NB4 (cell line): ENCODE measurements around the gene ST6GALNAC3.

ENCODE experiments used
- DNase-seq: peaks from one replicate; pipeline ENCODE4 v3.0.0; 2010; ENCODE audit warnings: low read depth
- H3K4me3 ChIP-seq: one replicate; pipeline ENCODE4 v1.5.1; 2011; ENCODE audit warnings: mild to moderate bottlenecking, low read depth, low read length, moderate library complexity
- MAX ChIP-seq: IDR thresholded peaks from 2 replicates; pipeline ENCODE4 v1.6.1; 2011; ENCODE audit warnings: low read depth, low read length
- MYC ChIP-seq: IDR thresholded peaks from 2 replicates; pipeline ENCODE4 v1.6.1; 2011; ENCODE audit warnings: low read depth, low read length
- POLR2A ChIP-seq: IDR thresholded peaks from 2 replicates; pipeline ENCODE4 v1.6.1; 2011; ENCODE audit warnings: mild to moderate bottlenecking; ENCODE audit not compliant: insufficient read length; ENCODE audit errors: extremely low read depth
- TF ChIP-seq, protein P1 (sequence below): IDR thresholded peaks from one replicate; pipeline ENCODE4 v1.5.1; 2012; ENCODE audit warnings: low read depth, low read length

ST6GALNAC3 gene

GRCh38 chr1:76257823-76258222 is 183.3 kb downstream of the ST6GALNAC3 start:
- no peak for DNase-seq
- TF ChIP-seq MYC, result no peak
- TF ChIP-seq POLR2A, result no peak
- TF ChIP-seq, protein P1, sequence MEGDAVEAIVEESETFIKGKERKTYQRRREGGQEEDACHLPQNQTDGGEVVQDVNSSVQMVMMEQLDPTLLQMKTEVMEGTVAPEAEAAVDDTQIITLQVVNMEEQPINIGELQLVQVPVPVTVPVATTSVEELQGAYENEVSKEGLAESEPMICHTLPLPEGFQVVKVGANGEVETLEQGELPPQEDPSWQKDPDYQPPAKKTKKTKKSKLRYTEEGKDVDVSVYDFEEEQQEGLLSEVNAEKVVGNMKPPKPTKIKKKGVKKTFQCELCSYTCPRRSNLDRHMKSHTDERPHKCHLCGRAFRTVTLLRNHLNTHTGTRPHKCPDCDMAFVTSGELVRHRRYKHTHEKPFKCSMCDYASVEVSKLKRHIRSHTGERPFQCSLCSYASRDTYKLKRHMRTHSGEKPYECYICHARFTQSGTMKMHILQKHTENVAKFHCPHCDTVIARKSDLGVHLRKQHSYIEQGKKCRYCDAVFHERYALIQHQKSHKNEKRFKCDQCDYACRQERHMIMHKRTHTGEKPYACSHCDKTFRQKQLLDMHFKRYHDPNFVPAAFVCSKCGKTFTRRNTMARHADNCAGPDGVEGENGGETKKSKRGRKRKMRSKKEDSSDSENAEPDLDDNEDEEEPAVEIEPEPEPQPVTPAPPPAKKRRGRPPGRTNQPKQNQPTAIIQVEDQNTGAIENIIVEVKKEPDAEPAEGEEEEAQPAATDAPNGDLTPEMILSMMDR, result no peak
- TF ChIP-seq MAX, result no peak
- no peak overlapping the region for H3K4me3 ChIP-seq

DNA sequence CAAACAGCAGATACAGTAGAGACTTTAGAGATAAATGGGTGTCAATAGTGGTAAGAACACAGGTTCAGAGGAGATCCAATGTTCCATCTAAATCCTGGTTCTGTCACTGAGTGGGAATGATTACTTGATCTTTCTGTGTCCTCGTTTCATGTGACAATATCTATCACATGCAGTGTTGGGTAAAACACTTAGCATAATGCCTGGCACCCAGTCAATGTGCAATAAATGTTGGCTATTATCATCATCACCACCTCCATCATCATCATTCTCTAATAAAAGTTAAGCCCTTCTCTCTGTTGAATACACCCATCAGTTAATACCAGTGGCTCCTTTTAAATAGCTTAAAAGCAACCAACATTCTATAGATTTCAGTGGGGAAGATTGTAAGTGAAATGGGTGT is 184.7 kb downstream of the ST6GALNAC3 start:
- H3K4me3 ChIP-seq, result no peak overlapping the region
- TF ChIP-seq POLR2A (no peak), MAX (no peak), MYC (no peak)
- TF ChIP-seq, protein P1, result no peak
- DNase-seq, result no peak

- H3K4me3 ChIP-seq, result no peak overlapping the region
- DNase-seq, result no peak
- no peak for TF ChIP-seq MAX
- no peak for TF ChIP-seq MYC
Observed at GRCh38 chr1:76260279-76260678, 185.7 kb downstream of the ST6GALNAC3 start.

DNA sequence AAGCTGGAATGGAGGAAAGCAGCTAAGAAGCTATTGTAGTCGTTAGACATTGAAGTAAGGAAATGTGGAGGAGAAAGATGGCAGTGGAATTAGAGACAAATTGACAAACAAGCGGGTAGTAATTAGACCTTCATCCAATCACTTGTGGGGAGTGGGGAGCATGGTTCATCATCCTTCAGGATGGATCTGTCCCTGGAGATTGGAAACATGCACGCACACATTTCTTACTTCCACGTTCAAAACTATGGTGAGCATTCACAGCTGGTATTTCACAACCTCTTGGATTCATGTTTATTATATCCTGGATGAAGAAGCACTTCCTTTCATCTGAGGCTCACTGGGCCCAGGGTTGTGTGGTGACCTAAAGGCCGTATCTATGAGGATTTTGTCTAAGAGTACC is 188.1 kb downstream of the ST6GALNAC3 start:
- no peak overlapping the region for H3K4me3 ChIP-seq
- no peak for TF ChIP-seq MAX
- DNase-seq, result no peak

DNA sequence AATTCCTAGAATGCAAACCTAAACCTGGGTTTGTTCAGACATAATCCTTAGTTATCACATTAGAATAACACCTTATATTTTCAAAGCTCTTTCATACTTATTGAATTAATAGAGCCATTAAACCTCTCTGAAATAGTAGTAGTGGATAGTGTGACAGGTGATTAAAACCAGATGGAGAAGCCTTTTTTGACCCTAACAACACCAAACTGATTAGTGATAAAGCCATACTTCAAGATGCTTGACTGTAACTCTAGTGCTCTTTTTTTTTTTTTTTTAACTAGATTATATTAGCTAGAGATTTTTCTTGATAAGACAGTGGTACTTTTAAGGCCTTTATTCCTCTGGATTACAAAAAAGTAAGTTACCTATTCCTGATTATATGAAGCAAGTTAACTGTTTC is 190.1 kb downstream of the ST6GALNAC3 start:
- H3K4me3 ChIP-seq, result no peak overlapping the region
- no peak for DNase-seq
- TF ChIP-seq MYC (no peak), POLR2A (no peak), MAX (no peak)
- TF ChIP-seq, protein P1, result no peak

GRCh38 chr1:76266762-76267161 is 192.2 kb downstream of the ST6GALNAC3 start:
- no peak overlapping the region for H3K4me3 ChIP-seq
- DNase-seq, result no peak
- no peak for TF ChIP-seq MYC
- TF ChIP-seq MAX, result no peak
- TF ChIP-seq POLR2A, result no peak
- TF ChIP-seq, protein P1, result no peak

DNA sequence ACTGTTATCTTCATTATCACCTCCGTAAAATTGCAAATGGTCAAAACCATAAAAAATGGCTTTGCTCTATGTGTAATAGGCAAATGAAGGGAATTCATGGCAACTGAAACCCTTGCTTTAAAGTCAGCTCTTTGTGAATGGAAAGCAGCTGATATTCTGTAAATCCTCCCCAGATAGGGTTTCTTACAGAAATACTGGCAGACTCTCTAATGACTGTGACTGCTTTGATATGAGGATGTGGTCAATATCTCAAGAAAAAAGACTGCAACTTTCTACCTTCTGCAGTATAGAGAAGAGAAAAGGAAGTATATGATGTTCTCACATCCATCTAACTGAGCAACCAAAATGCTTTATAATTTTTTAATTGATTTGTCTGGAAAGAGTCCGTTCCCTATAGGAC is 193.1 kb downstream of the ST6GALNAC3 start:
- DNase-seq, result no peak
- no peak overlapping the region for H3K4me3 ChIP-seq
- TF ChIP-seq MAX, result no peak
- no peak for TF ChIP-seq POLR2A
- TF ChIP-seq MYC, result no peak
- TF ChIP-seq, protein P1, result no peak
